WTC11 (cell line): Measurements from ENCODE around the gene TTC33. TPM values are rescaled to one million over a fixed set of nuclear protein-coding genes. Genes with fewer than 3 reads are reported as not detected.

ENCODE experiments used
- ATAC-seq: fragments of 200-7000 bp; cut with Tn5 transposase; 2 replicates; pipeline ENCODE4 v1.10.0; 2021; ENCODE audit warnings: mild to moderate bottlenecking, moderate library complexity
- CTCF ChIA-PET: fragments of 300-600 bp; sonication (Branson Sonifier 250); formaldehyde crosslinking; loops from one replicate; lab custom pipeline; 2021; ENCODE audit warnings: antibody characterized with exemption; lab: Charles Lee
- POLR2A ChIA-PET: fragments of 350-600 bp; sonication (Branson Sonifier 250); formaldehyde crosslinking; loops from one replicate; lab custom pipeline; 2021; ENCODE audit warnings: antibody characterized with exemption; lab: Charles Lee
- DNase-seq: peaks from one replicate; pipeline ENCODE4 v3.0.0; 2021; ENCODE audit warnings: low spot score
- H3K27ac Mint-ChIP-seq: 2 replicates; pipeline ENCODE4 v1.8.0; 2021; ENCODE audit warnings: mixed read lengths
- H3K27me3 Mint-ChIP-seq: 2 replicates; pipeline ENCODE4 v1.8.0; 2021; ENCODE audit warnings: low read depth, mild to moderate bottlenecking, moderate library complexity, mixed read lengths
- H3K36me3 Mint-ChIP-seq: 2 replicates; pipeline ENCODE4 v1.8.0; 2021; ENCODE audit warnings: mixed read lengths
- H3K4me1 Mint-ChIP-seq: 2 replicates; pipeline ENCODE4 v1.8.0; 2022; ENCODE audit warnings: mixed read lengths
- H3K4me3 Mint-ChIP-seq: 2 replicates; pipeline ENCODE4 v1.8.0; 2021; ENCODE audit warnings: mild to moderate bottlenecking, moderate library complexity, mixed read lengths
- H3K9me3 Mint-ChIP-seq: 2 replicates; pipeline ENCODE4 v1.8.0; 2021; ENCODE audit warnings: mixed read lengths
- ATF2 ChIP-seq: sonication (generic); formaldehyde crosslinking; IDR thresholded peaks from 2 replicates; pipeline ENCODE4 v1.8.1; 2022; ENCODE audit warnings: low read depth, missing genetic modification reagents, borderline replicate concordance
- E2F5 ChIP-seq: sonication (generic); formaldehyde crosslinking; IDR thresholded peaks from 2 replicates; pipeline ENCODE4 v1.8.1; 2022; ENCODE audit warnings: mild to moderate bottlenecking, moderate library complexity, missing genetic modification reagents
- ETV6 ChIP-seq: sonication (generic); formaldehyde crosslinking; IDR thresholded peaks from 2 replicates; pipeline ENCODE4 v1.8.1; 2022; ENCODE audit warnings: mild to moderate bottlenecking, missing genetic modification reagents
- FOXP4 ChIP-seq: sonication (generic); formaldehyde crosslinking; IDR thresholded peaks from 2 replicates; pipeline ENCODE4 v1.8.0; 2022; ENCODE audit warnings: mild to moderate bottlenecking, missing genetic modification reagents
- IRF1 ChIP-seq: sonication (generic); formaldehyde crosslinking; IDR thresholded peaks from 2 replicates; pipeline ENCODE4 v1.8.0; 2023; ENCODE audit warnings: missing genetic modification reagents
- MLX ChIP-seq: sonication (generic); formaldehyde crosslinking; IDR thresholded peaks from 2 replicates; pipeline ENCODE4 v1.8.1; 2023; ENCODE audit warnings: mild to moderate bottlenecking, missing genetic modification reagents, moderate library complexity
- MXD4 ChIP-seq: fragments of 250-450 bp; sonication (Bioruptor Pico); IDR thresholded peaks from 2 replicates; pipeline ENCODE4 v1.8.0; 2021; ENCODE audit warnings: mild to moderate bottlenecking, moderate library complexity, borderline replicate concordance
- NFATC4 ChIP-seq: fragments of 250-450 bp; sonication (Bioruptor Pico); IDR thresholded peaks from 2 replicates; pipeline ENCODE4 v1.9.0; 2021; ENCODE audit warnings: mild to moderate bottlenecking
- NR2C2 ChIP-seq: sonication (generic); formaldehyde crosslinking; IDR thresholded peaks from 2 replicates; pipeline ENCODE4 v1.8.0; 2022; ENCODE audit warnings: mild to moderate bottlenecking, missing genetic modification reagents
- SMAD3 ChIP-seq: sonication (generic); formaldehyde crosslinking; IDR thresholded peaks from 2 replicates; pipeline ENCODE4 v1.8.0; 2022; ENCODE audit warnings: missing genetic modification reagents, mild to moderate bottlenecking, borderline replicate concordance
- TP53 ChIP-seq: sonication (generic); formaldehyde crosslinking; IDR thresholded peaks from 2 replicates; pipeline ENCODE4 v1.8.1; 2023; ENCODE audit warnings: mild to moderate bottlenecking, missing genetic modification reagents
- ZBTB21 ChIP-seq: sonication (generic); formaldehyde crosslinking; IDR thresholded peaks from 2 replicates; pipeline ENCODE4 v1.8.1; 2023; ENCODE audit warnings: mild to moderate bottlenecking, missing genetic modification reagents, borderline replicate concordance
- ZNF121 ChIP-seq: sonication (generic); formaldehyde crosslinking; IDR thresholded peaks from 2 replicates; pipeline ENCODE4 v1.8.0; 2023; ENCODE audit warnings: missing genetic modification reagents
- ZNF219 ChIP-seq: sonication (generic); formaldehyde crosslinking; IDR thresholded peaks from 2 replicates; pipeline ENCODE4 v1.8.0; 2023; ENCODE audit warnings: missing genetic modification reagents, mild to moderate bottlenecking, borderline replicate concordance
- ZNF263 ChIP-seq: sonication (generic); formaldehyde crosslinking; IDR thresholded peaks from 2 replicates; pipeline ENCODE4 v1.8.1; 2022; ENCODE audit warnings: low read depth, mild to moderate bottlenecking, moderate library complexity, missing genetic modification reagents
- total RNA-seq: library from RNA; stranded (reverse); gene quantifications from 3 replicates; pipeline ENCODE4 v1.2.3, GENCODE V29; 2021
- TF ChIP-seq, protein P1 (sequence below): fragments of 250-450 bp; sonication (Bioruptor Pico); IDR thresholded peaks from 2 replicates; pipeline ENCODE4 v1.9.0; 2021; ENCODE audit warnings: mild to moderate bottlenecking
- TF ChIP-seq, protein P2 (sequence below): sonication (generic); formaldehyde crosslinking; IDR thresholded peaks from 2 replicates; pipeline ENCODE4 v1.8.0; 2022; ENCODE audit warnings: mild to moderate bottlenecking, missing genetic modification reagents

Gene TTC33
- total RNA-seq, 1 experiment from 2014 or later, result 9.2 TPM

GRCh38 chr5:40655138-40655537, 100.6 kb downstream of the TTC33 start (continued):
- TF ChIP-seq ATF2 (no peak), ZNF263 (no peak)
- TF ChIP-seq, all 79 proteins: peak for 0

- no peaks in the 10 kb centered on the region; the same call in 1 of the 2 replicates for H3K27me3 Mint-ChIP-seq
- ATAC-seq, result no peak
- no peak overlapping the region for H3K27ac Mint-ChIP-seq
- H3K9me3 Mint-ChIP-seq, result no peaks in the 10 kb centered on the region
- POLR2A ChIA-PET, result no interaction called here
- no peaks in the 10 kb centered on the region for H3K4me1 Mint-ChIP-seq
- no peak overlapping the region for H3K4me3 Mint-ChIP-seq
- no peak for TF ChIP-seq IRF1
- no peaks in the 10 kb centered on the region for H3K36me3 Mint-ChIP-seq
- DNase-seq, result no peak
- CTCF ChIA-PET, result interaction anchor here (0.6 kb wide), 1 partner anchor 24 kb away, joined by 3 read pairs; no protein-coding TSS in a partner anchor
Observed at GRCh38 chr5:40654377-40654991, 101.3 kb downstream of the TTC33 start.

- Mint-ChIP-seq H3K27ac (no peak overlapping the region), H3K27me3 (no peaks in the 10 kb centered on the region), H3K9me3 (no peaks in the 10 kb centered on the region), H3K4me3 (no peak overlapping the region), H3K4me1 (no peaks in the 10 kb centered on the region), H3K36me3 (no peaks in the 10 kb centered on the region)
- POLR2A ChIA-PET, result no interaction called here
- CTCF ChIA-PET, result interaction anchor here (0.5 kb wide), 1 partner anchor 427 kb away, joined by 6 read pairs; no protein-coding TSS in a partner anchor
- DNase-seq (no peak), ATAC-seq (no peak)
- no peak for TF ChIP-seq ZBTB21 (CRISPR knock-in tag)
- TF ChIP-seq ZNF219 (CRISPR knock-in tag), result no peak
- TF ChIP-seq MXD4 (CRISPR knock-in tag), result no peak
Observed at GRCh38 chr5:40653221-40654022, 102.3 kb downstream of the TTC33 start.

- ATAC-seq, result no peak
- H3K36me3 Mint-ChIP-seq, result no peaks in the 10 kb centered on the region
- no peak overlapping the region for H3K27ac Mint-ChIP-seq
- ChIA-PET POLR2A (no interaction called here), CTCF (interaction anchor here (0.5 kb wide), 1 partner anchor 426 kb away, joined by 6 read pairs; no protein-coding TSS in a partner anchor)
- no peak overlapping the region for H3K4me3 Mint-ChIP-seq
- H3K9me3 Mint-ChIP-seq, result no peaks in the 10 kb centered on the region
- H3K27me3 Mint-ChIP-seq, result no peaks in the 10 kb centered on the region
- H3K4me1 Mint-ChIP-seq, result no peaks in the 10 kb centered on the region
- no peak for DNase-seq
- TF ChIP-seq SMAD3 (CRISPR knock-in tag) (no peak), ETV6 (CRISPR knock-in tag) (no peak), E2F5 (no peak), ZNF263 (no peak), FOXP4 (CRISPR knock-in tag) (no peak), MLX (CRISPR knock-in tag) (no peak), NR2C2 (CRISPR knock-in tag) (no peak), NFATC4 (no peak), ZNF121 (CRISPR knock-in tag) (no peak), TP53 (no peak)
- TF ChIP-seq, protein P1, sequence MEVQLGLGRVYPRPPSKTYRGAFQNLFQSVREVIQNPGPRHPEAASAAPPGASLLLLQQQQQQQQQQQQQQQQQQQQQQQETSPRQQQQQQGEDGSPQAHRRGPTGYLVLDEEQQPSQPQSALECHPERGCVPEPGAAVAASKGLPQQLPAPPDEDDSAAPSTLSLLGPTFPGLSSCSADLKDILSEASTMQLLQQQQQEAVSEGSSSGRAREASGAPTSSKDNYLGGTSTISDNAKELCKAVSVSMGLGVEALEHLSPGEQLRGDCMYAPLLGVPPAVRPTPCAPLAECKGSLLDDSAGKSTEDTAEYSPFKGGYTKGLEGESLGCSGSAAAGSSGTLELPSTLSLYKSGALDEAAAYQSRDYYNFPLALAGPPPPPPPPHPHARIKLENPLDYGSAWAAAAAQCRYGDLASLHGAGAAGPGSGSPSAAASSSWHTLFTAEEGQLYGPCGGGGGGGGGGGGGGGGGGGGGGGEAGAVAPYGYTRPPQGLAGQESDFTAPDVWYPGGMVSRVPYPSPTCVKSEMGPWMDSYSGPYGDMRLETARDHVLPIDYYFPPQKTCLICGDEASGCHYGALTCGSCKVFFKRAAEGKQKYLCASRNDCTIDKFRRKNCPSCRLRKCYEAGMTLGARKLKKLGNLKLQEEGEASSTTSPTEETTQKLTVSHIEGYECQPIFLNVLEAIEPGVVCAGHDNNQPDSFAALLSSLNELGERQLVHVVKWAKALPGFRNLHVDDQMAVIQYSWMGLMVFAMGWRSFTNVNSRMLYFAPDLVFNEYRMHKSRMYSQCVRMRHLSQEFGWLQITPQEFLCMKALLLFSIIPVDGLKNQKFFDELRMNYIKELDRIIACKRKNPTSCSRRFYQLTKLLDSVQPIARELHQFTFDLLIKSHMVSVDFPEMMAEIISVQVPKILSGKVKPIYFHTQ, result no peak
- TF ChIP-seq, protein P2, sequence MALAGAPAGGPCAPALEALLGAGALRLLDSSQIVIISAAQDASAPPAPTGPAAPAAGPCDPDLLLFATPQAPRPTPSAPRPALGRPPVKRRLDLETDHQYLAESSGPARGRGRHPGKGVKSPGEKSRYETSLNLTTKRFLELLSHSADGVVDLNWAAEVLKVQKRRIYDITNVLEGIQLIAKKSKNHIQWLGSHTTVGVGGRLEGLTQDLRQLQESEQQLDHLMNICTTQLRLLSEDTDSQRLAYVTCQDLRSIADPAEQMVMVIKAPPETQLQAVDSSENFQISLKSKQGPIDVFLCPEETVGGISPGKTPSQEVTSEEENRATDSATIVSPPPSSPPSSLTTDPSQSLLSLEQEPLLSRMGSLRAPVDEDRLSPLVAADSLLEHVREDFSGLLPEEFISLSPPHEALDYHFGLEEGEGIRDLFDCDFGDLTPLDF (CRISPR knock-in tag), result no peak
Observed at GRCh38 chr5:40652441-40653220, 103.1 kb downstream of the TTC33 start.
